DND-41 (cell line): Measurements from ENCODE around the gene BRAP.

Experiments used
- EZH2 ChIP-seq: IDR thresholded peaks from 3 replicates; pipeline ENCODE4 v1.6.1; 2012; ENCODE audit warnings: borderline replicate concordance, low read depth, mild to moderate bottlenecking, moderate library complexity, low read length, inconsistent platforms; ENCODE audit not compliant: severe bottlenecking
- TF ChIP-seq, protein P1 (sequence below): IDR thresholded peaks from 2 replicates; pipeline ENCODE4 v1.5.1; 2012; ENCODE audit warnings: borderline replicate concordance, low read length, moderate library complexity, mild to moderate bottlenecking; ENCODE audit not compliant: poor library complexity, severe bottlenecking; ENCODE audit errors: extremely low read depth

- TF ChIP-seq, protein P1, sequence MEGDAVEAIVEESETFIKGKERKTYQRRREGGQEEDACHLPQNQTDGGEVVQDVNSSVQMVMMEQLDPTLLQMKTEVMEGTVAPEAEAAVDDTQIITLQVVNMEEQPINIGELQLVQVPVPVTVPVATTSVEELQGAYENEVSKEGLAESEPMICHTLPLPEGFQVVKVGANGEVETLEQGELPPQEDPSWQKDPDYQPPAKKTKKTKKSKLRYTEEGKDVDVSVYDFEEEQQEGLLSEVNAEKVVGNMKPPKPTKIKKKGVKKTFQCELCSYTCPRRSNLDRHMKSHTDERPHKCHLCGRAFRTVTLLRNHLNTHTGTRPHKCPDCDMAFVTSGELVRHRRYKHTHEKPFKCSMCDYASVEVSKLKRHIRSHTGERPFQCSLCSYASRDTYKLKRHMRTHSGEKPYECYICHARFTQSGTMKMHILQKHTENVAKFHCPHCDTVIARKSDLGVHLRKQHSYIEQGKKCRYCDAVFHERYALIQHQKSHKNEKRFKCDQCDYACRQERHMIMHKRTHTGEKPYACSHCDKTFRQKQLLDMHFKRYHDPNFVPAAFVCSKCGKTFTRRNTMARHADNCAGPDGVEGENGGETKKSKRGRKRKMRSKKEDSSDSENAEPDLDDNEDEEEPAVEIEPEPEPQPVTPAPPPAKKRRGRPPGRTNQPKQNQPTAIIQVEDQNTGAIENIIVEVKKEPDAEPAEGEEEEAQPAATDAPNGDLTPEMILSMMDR = no peak
- TF ChIP-seq EZH2 = no peak
These were observed 390 bp downstream of the BRAP start for GRCh38 chr12:111685322-111685810.
